K562 (cell line): ENCODE data around the gene CBFA2T2. TPM values are rescaled to one million over a fixed set of nuclear protein-coding genes. Genes with fewer than 3 reads are reported as not detected.

Source experiments
- CBX3 ChIP-seq, 2 experiments: IDR thresholded peaks; 1 replicate in 1 of 2; 2 replicates in 1 of 2; pipeline ENCODE4 v1.6.1; 2012; ENCODE audit warnings: inconsistent platforms in 2 of 2, low read length in 2 of 2, borderline replicate concordance in 1 of 2, control low read depth in 1 of 2
- CSDE1 ChIP-seq, 2 experiments: fragments of 450-650 bp; IDR thresholded peaks; 2 replicates each; pipeline ENCODE4 v1.6.1; 2016; ENCODE audit warnings: mild to moderate bottlenecking in 1 of 2
- HLTF ChIP-seq: fragments of 450-650 bp; IDR thresholded peaks from 2 replicates; pipeline ENCODE4 v1.6.1; 2016
- ILF3 ChIP-seq: fragments of 450-650 bp; IDR thresholded peaks from 2 replicates; pipeline ENCODE4 v1.6.1; 2018; ENCODE audit warnings: antibody characterized with exemption, mild to moderate bottlenecking, moderate library complexity, borderline replicate concordance
- KLF1 ChIP-seq: fragments of 450-650 bp; IDR thresholded peaks from 2 replicates; pipeline ENCODE4 v1.6.1; 2016; ENCODE audit warnings: missing genetic modification characterization, missing compliant biosample characterization
- MIER1 ChIP-seq: fragments of 450-650 bp; IDR thresholded peaks from 2 replicates; pipeline ENCODE4 v1.6.1; 2016; ENCODE audit warnings: antibody characterized with exemption, mild to moderate bottlenecking, low read depth
- NFXL1 ChIP-seq: fragments of 450-650 bp; formaldehyde crosslinking; IDR thresholded peaks from 2 replicates; pipeline ENCODE4 v1.4.0; 2021; ENCODE audit warnings: mild to moderate bottlenecking
- NFYB ChIP-seq: IDR thresholded peaks from 2 replicates; pipeline ENCODE4 v1.6.1; 2011; ENCODE audit warnings: mild to moderate bottlenecking, moderate library complexity; ENCODE audit not compliant: insufficient read length; ENCODE audit errors: extremely low read depth
- PML ChIP-seq: IDR thresholded peaks from 2 replicates; pipeline ENCODE4 v1.6.1; 2012; ENCODE audit warnings: low read length, inconsistent platforms
- SIN3A ChIP-seq, 2 experiments: fragments of 150-350 bp in 1 of 2; IDR thresholded peaks; 2 replicates each; pipeline ENCODE4 v1.6.1; 2011 to 2016; ENCODE audit warnings: borderline replicate concordance in 2 of 2, low read depth in 2 of 2, low read length in 2 of 2, mild to moderate bottlenecking in 2 of 2, moderate library complexity in 2 of 2; ENCODE audit not compliant: control insufficient read depth in 1 of 2
- ZNF224 ChIP-seq: sonication (generic); formaldehyde crosslinking; IDR thresholded peaks from 2 replicates; pipeline ENCODE4 v1.8.0; 2022; ENCODE audit warnings: mild to moderate bottlenecking, missing genetic modification reagents
- polyA plus RNA-seq, 8 experiments: library from polyadenylated mRNA; depleted of rRNA in 4 of 8; stranded (reverse) in 5 of 8; unstranded in 3 of 8; fragments of >200 nt; fragmentation: Nextera tagmentation in 2 of 8; fragmentation: Illumina TruSeq in 1 of 8; extraction: Ambion mirVana in 2 of 8; extraction: Trizol in 1 of 8; gene quantifications; 2 replicates each; pipeline versions ENCODE4 v1.2.1 to v1.2.3, GENCODE V29; 2011 to 2014; ENCODE audit warnings: inconsistent platforms in 1 of 8, missing spikeins in 1 of 8
- total RNA-seq, 7 experiments: library from RNA; depleted of rRNA in 6 of 7; stranded (reverse); fragments of >200 nt in 6 of 7; fragmentation: Illumina TruSeq in 2 of 7; extraction: Trizol in 2 of 7; gene quantifications; 2 replicates each; pipeline versions ENCODE4 v1.2.1 to v1.2.3, GENCODE V29; 2011 to 2021; ENCODE audit warnings: low replicate concordance in 1 of 7
- TF ChIP-seq, protein P1 (sequence below): sonication (generic); formaldehyde crosslinking; IDR thresholded peaks from 2 replicates; pipeline ENCODE4 v1.8.1; 2023; ENCODE audit warnings: mild to moderate bottlenecking, missing genetic modification reagents
- TF ChIP-seq, protein P2 (sequence below), 2 experiments: fragments of 450-650 bp; IDR thresholded peaks; 2 replicates each; pipeline ENCODE4 v1.6.1; 2018; ENCODE audit warnings: mild to moderate bottlenecking in 2 of 2, low read depth in 1 of 2; ENCODE audit not compliant: partially characterized antibody in 2 of 2
- TF ChIP-seq, protein P3 (sequence below): fragments of 150-350 bp; conservative IDR thresholded peaks from 2 replicates; pipeline ENCODE4 v1.6.1; 2014; ENCODE audit warnings: low read length
- TF ChIP-seq, protein P4 (sequence below): IDR thresholded peaks from 3 replicates; pipeline ENCODE4 v1.6.1; 2011; ENCODE audit warnings: borderline replicate concordance, mild to moderate bottlenecking; ENCODE audit not compliant: insufficient read length, insufficient read depth
- TF ChIP-seq, protein P5 (sequence below): fragments of 250-450 bp; sonication (Bioruptor Pico); IDR thresholded peaks from 2 replicates; pipeline ENCODE4 v1.8.0; 2021; ENCODE audit warnings: moderate library complexity, mild to moderate bottlenecking, inconsistent platforms

The CBFA2T2 gene
- total and polyA plus RNA-seq, 9 of the 15 experiments (the other 6 are each of a cell fraction or from before 2014, with no cell fraction given) = 0.27 to 9.6 (median 5.8) TPM

DNA sequence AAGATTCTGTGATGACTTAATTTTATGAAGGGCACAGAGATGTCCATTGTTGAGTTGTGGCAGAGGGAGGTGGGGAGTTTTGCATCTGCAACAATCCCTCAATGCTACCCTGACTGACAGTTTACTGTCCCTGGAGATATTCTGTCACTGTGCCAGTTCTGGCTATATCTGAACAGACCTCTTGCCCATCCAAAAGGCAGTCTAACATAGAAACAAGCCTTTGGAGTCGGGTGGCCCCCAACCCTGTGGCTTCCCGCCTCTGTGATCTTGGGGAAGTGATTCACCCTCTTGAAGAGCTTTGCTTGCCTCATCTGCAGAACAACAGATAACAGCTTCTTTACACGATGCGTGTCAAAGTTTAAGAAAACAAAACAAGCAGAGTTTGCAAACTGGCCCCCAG, 200.1 kb downstream of the CBFA2T2 start (continued):
- TF ChIP-seq, protein P1, sequence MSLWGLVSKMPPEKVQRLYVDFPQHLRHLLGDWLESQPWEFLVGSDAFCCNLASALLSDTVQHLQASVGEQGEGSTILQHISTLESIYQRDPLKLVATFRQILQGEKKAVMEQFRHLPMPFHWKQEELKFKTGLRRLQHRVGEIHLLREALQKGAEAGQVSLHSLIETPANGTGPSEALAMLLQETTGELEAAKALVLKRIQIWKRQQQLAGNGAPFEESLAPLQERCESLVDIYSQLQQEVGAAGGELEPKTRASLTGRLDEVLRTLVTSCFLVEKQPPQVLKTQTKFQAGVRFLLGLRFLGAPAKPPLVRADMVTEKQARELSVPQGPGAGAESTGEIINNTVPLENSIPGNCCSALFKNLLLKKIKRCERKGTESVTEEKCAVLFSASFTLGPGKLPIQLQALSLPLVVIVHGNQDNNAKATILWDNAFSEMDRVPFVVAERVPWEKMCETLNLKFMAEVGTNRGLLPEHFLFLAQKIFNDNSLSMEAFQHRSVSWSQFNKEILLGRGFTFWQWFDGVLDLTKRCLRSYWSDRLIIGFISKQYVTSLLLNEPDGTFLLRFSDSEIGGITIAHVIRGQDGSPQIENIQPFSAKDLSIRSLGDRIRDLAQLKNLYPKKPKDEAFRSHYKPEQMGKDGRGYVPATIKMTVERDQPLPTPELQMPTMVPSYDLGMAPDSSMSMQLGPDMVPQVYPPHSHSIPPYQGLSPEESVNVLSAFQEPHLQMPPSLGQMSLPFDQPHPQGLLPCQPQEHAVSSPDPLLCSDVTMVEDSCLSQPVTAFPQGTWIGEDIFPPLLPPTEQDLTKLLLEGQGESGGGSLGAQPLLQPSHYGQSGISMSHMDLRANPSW = no peak
- TF ChIP-seq, protein P2, sequence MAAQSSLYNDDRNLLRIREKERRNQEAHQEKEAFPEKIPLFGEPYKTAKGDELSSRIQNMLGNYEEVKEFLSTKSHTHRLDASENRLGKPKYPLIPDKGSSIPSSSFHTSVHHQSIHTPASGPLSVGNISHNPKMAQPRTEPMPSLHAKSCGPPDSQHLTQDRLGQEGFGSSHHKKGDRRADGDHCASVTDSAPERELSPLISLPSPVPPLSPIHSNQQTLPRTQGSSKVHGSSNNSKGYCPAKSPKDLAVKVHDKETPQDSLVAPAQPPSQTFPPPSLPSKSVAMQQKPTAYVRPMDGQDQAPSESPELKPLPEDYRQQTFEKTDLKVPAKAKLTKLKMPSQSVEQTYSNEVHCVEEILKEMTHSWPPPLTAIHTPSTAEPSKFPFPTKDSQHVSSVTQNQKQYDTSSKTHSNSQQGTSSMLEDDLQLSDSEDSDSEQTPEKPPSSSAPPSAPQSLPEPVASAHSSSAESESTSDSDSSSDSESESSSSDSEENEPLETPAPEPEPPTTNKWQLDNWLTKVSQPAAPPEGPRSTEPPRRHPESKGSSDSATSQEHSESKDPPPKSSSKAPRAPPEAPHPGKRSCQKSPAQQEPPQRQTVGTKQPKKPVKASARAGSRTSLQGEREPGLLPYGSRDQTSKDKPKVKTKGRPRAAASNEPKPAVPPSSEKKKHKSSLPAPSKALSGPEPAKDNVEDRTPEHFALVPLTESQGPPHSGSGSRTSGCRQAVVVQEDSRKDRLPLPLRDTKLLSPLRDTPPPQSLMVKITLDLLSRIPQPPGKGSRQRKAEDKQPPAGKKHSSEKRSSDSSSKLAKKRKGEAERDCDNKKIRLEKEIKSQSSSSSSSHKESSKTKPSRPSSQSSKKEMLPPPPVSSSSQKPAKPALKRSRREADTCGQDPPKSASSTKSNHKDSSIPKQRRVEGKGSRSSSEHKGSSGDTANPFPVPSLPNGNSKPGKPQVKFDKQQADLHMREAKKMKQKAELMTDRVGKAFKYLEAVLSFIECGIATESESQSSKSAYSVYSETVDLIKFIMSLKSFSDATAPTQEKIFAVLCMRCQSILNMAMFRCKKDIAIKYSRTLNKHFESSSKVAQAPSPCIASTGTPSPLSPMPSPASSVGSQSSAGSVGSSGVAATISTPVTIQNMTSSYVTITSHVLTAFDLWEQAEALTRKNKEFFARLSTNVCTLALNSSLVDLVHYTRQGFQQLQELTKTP (IDR thresholded peaks at IDR 0.05; ENCODE audit: low read depth in 1 of 2, partially characterized antibody in 2 of 2) = peak in 1 of 2 experiments; percentile 47
- TF ChIP-seq, protein P3, sequence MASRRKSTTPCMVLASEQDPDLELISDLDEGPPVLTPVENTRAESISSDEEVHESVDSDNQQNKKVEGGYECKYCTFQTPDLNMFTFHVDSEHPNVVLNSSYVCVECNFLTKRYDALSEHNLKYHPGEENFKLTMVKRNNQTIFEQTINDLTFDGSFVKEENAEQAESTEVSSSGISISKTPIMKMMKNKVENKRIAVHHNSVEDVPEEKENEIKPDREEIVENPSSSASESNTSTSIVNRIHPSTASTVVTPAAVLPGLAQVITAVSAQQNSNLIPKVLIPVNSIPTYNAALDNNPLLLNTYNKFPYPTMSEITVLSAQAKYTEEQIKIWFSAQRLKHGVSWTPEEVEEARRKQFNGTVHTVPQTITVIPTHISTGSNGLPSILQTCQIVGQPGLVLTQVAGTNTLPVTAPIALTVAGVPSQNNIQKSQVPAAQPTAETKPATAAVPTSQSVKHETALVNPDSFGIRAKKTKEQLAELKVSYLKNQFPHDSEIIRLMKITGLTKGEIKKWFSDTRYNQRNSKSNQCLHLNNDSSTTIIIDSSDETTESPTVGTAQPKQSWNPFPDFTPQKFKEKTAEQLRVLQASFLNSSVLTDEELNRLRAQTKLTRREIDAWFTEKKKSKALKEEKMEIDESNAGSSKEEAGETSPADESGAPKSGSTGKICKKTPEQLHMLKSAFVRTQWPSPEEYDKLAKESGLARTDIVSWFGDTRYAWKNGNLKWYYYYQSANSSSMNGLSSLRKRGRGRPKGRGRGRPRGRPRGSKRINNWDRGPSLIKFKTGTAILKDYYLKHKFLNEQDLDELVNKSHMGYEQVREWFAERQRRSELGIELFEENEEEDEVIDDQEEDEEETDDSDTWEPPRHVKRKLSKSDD = no peak
- TF ChIP-seq ILF3 (no peak), PML (peak; percentile 81), NFXL1 (CRISPR knock-in tag) (no peak), NFYB (no peak), SIN3A (IDR thresholded peaks at IDR 0.05; ENCODE audit: borderline replicate concordance in 2 of 2, control insufficient read depth in 1 of 2, low read depth in 2 of 2, low read length in 2 of 2) (no peak), CSDE1 (IDR thresholded peaks at IDR 0.05) (no peak), MIER1 (no peak), HLTF (no peak), CBX3 (IDR thresholded peaks at IDR 0.05; ENCODE audit: borderline replicate concordance in 1 of 2, low read length in 2 of 2) (peak in 1 of 2 experiments; percentile 16; a peak in 1 of 3 replicates), ZNF224 (no peak), KLF1 (tag) (no peak)
- TF ChIP-seq, protein P4, sequence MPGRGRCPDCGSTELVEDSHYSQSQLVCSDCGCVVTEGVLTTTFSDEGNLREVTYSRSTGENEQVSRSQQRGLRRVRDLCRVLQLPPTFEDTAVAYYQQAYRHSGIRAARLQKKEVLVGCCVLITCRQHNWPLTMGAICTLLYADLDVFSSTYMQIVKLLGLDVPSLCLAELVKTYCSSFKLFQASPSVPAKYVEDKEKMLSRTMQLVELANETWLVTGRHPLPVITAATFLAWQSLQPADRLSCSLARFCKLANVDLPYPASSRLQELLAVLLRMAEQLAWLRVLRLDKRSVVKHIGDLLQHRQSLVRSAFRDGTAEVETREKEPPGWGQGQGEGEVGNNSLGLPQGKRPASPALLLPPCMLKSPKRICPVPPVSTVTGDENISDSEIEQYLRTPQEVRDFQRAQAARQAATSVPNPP = no peak
- TF ChIP-seq, protein P5, sequence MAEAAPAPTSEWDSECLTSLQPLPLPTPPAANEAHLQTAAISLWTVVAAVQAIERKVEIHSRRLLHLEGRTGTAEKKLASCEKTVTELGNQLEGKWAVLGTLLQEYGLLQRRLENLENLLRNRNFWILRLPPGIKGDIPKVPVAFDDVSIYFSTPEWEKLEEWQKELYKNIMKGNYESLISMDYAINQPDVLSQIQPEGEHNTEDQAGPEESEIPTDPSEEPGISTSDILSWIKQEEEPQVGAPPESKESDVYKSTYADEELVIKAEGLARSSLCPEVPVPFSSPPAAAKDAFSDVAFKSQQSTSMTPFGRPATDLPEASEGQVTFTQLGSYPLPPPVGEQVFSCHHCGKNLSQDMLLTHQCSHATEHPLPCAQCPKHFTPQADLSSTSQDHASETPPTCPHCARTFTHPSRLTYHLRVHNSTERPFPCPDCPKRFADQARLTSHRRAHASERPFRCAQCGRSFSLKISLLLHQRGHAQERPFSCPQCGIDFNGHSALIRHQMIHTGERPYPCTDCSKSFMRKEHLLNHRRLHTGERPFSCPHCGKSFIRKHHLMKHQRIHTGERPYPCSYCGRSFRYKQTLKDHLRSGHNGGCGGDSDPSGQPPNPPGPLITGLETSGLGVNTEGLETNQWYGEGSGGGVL = no peak
